Measurements from ENCODE around the gene MAP4.
"Not testable (repeated sequence)": the region's sequence is repeated elsewhere in the genome, so short reads cannot be mapped to it uniquely, and the experiment has no call there.

The MAP4 gene

GRCh38 chr3:47891613-47892005, 124.6 kb downstream of the MAP4 start:
- DNase-seq: no peak

GRCh38 chr3:47890828-47891612, 125.2 kb downstream of the MAP4 start:
- DNase-seq: no peak

DNA sequence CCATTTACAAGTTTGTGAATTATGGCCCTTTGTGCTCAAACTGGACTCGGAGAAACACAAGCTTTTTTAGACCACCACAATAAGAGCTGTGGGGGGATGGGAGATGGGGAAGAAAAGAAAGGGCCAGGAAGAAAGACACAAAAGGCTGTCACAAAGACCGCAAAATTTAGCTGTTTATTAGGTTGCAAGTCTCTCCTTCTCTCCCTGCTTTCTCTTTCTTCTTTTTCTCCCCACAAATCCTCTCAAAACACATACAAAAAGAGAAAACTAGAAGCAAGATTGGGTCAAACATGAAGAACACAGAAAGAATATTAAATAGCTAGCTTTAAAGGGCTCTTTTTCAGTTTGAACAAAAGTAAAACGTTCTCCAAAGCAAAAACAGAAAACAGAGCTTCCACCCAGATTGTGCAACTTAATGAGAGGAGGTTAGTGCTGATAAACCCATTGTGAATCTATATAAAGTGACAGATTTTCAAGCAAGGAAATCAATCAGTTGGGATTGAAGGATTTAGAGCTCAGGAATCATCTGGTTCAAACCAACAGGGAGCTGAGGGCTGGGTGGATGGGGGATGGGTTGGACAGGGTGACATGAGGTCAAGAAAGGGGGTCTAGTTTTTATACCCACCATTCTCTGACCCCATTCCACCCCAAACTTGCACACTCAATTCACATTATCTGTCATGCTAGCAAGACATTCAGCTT, 125.9 kb downstream of the MAP4 start:
- no peak for DNase-seq

GRCh38 chr3:47888986-47889757, 127.0 kb downstream of the MAP4 start:
- no peak for DNase-seq

GRCh38 chr3:47887991-47888390, 128.2 kb downstream of the MAP4 start:
- not testable (repeated sequence) for DNase-seq

DNA sequence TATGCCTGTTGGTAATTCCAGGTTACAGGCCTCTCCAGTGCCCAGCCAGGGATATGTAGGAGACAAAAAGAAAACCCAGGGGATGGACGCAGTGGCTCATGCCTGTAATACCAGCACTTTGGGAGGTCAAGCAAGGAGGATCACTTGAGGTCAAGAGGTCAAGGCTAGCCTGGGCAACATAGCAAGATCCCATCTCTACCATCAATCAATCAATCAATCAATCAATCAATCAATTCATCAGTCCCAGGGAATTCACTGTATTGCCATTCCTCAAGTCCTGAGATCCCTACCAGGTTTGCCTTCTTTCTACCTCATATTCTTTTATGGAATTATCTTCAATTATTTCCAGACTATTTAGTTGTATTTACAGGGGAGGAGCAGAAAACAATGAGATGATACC, 131.0 kb downstream of the MAP4 start:
- no peak for DNase-seq

- DNase-seq: no peak
These were observed 131.6 kb downstream of the MAP4 start for GRCh38 chr3:47884603-47885002.

DNA sequence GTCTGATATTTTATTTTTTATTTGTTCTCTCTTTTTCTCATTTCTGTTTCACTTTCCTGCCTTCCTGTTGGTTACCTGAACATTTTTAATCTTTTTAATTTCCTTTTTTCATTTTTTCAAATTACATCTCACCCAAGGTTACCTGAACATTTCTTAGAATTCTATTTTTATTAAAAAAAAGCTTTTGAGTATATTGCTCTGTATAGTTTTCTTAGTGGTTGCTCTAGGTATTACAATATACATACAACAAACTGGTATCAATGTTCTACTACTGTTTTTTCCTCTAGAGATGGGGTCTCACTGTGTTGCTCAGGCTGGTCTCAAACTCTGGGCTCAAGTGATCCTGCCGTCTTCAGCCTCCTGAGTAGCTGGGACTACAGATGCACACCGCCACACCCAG, 133.9 kb downstream of the MAP4 start:
- no peak for DNase-seq

GRCh38 chr3:47877719-47878118, 138.5 kb downstream of the MAP4 start:
- no peak for DNase-seq

GRCh38 chr3:47877290-47877689, 138.9 kb downstream of the MAP4 start:
- DNase-seq: no peak

GRCh38 chr3:47874913-47875312, 141.3 kb downstream of the MAP4 start:
- DNase-seq: no peak

GRCh38 chr3:47874438-47874837, 141.8 kb downstream of the MAP4 start:
- DNase-seq: no peak

DNA sequence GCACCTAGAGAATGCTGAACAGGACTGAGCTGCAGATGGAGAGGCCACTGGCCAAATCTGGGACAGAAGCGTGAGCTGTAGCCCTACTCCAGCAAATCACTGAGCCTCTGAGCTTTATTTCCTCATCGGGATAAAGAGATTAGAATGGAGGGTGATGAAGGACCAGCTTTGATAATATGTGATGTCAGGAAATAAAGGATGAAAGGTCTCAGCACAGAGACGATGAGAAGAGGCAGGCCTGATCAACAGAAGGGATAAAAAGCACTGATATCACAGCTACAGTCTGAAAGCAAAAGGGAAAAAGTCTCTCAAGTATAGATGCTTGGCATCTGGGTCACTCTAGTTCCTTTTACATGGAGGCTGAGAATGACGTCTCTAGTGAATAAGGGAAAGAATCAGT, 143.3 kb downstream of the MAP4 start:
- no peak for DNase-seq

DNA sequence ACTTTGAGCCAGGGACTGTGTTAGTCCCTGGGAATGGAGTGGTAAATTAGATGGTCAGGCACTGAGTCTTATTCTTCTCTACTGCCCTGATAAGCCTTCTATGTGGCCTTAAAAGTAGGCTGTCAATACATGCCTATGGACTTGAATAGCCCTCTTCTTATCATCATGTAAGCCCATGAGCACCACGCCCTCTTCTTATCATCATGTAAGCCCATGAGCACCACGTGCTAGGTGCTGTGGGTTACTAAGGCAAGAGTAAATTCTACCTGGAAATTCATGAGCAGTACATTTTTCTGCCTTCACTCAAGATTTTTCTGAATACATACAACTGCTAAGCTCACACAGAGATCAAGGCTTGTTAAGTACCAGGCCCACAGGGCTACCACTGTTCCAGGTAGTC, 144.8 kb downstream of the MAP4 start:
- DNase-seq: no peak

- no peak for DNase-seq
These were observed 145.4 kb downstream of the MAP4 start for GRCh38 chr3:47870702-47871260.

DNA sequence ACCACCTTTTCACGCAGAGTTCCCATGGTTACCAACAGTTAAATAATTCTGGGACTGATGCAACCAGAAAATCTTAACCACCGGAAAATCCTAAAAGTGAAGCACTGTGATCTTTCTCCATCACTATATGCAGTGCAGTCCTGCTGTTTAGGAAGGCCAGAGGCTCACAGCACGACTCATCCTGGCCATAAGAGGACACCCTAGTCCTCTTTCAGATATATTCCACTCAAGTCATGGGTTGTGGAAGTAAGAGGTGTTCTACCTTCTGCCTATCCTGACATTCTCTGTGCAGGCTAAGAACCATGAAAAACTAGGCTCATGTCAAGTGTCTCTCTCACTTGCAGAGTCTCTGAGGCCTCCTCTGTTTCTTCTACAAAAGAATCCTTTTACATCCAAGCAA, 146.1 kb downstream of the MAP4 start:
- DNase-seq: no peak

DNA sequence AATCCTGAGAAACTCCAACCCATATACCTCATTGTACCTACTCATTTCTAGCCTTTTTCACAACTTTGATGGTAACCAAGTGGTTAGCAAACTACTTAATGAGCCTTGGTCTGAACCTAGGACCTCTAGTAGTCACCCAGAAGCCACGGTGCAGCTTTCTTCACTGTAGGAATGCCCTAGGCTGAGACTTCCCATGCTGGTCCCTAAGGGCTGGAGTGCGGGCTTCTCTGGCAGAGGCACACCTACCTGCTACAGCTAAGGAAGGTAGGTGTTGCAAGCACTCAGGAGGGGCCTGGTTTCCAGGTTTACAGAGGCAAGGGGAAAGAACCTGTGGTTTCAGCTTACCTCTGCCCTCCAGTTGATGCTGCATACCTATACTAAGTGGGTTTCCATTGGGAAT, 147.9 kb downstream of the MAP4 start:
- DNase-seq: no peak

DNA sequence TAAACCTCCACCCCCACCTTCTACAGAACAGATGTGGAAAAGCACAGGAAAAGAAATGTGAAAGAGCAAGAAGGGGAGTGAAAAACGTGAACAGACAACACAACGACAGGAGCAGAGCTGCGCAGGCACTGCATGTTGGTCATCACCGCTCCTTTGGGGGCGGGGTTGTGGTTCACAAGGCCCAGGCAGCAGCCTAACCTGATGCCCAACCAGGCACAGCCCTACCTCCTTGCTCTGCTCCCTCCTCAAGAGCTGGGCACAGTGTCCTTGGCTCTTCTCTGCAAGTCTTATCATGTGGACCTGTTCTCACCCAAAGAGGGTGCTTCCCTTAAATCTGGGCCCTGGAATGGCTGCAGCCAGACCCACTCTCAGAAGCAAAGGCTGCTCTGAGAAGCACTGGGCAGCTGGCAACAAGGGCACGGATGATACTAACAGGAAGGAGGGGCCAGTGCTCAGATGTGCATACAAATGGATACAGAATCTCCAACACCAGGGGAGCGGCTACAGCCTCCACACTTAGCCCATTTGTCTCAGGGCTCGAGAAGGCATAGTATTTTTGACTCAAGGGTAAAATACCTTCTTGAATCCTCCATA, 148.7 kb downstream of the MAP4 start:
- no peak for DNase-seq

DNA sequence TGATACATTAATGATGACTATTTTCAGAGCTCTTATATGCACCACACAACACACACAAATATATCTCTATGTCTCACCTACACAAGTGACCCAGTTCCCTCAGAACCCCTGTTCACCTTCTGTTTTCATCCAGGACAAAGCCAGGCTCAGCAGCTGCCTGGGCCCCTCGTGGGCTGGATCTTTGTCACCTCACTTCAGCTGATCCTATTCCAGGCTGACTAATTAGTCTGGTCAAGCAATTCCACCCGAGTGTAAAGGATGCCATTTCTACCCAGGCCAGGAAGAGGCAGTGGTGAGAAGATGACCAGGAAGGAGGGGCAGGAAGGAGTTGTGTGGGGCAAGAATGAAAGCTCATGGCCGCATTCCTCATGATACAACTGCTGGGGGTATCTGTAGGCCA, 151.0 kb downstream of the MAP4 start:
- DNase-seq: no peak

DNA sequence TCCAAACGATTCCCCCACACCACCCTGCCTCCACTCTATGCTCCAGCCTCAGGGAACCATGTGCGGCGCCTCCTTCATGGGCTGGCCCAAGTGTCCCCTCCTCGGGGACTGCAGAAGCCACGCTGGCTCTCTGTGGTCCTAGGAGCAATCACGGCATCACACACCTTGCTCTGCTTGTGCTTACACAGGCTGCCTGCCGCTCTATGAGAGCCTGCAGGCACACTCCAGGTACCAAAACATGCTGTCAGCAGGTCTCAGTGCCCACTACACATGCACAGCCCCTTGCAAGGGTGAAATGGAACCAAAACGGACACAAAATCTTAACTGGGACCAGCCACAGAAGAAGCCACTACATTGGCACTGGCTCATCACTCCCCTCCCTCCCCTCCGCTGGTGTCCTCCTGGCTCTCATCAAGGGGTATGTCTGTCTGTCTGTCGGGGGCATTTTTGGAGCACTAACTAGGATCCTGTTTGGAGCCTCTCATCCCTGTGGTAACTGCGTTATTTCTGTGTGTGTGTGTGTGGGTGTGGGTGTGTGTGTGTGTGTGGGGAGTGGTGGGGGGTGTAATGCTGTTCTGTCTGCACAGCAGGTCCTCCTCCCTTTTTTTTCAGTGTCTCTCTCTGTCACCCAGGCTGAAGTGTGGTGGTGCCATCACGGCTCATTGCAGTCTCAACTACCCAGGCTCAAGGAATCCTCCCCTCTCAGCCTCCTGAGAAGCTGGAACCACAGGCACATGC, 152.7 kb downstream of the MAP4 start:
- no peak for DNase-seq

GRCh38 chr3:47859956-47860605, 156.1 kb downstream of the MAP4 start:
- DNase-seq: no peak

DNA sequence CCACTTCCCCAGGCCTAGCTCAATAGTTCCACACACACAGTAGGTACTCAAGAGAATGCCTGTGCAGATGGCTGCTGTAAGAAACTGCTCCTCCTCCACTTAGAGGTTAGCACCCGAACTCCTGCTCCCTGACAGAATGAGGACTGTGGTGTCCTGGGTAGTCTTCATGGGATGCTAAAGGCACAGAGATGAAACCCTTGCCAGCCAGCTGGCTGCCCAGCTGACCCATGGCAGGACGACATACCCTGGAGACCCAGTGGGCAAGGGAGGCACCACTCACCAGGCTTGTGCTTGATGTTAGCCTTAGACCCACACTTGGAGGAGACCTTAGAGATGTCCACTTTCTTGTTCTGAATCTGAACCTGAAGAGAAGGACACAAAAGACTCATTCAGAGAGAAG, 159.1 kb downstream of the MAP4 start:
- no peak for DNase-seq

Measured in NCI-H1048 (cell line).